HG03066 (cell line): ENCODE results near the gene DNAJC12.
"Not testable (repeated sequence)": the region's sequence is repeated elsewhere in the genome, so short reads cannot be mapped to it uniquely, and the experiment has no call there.

Experiments
- ATAC-seq: cut with Tn5 transposase; IDR thresholded peaks from one replicate; pipeline ENCODE4 v1.9.1; 2021; ENCODE audit warnings: low read depth; ENCODE audit not compliant: unreplicated experiment

DNAJC12 gene

DNA sequence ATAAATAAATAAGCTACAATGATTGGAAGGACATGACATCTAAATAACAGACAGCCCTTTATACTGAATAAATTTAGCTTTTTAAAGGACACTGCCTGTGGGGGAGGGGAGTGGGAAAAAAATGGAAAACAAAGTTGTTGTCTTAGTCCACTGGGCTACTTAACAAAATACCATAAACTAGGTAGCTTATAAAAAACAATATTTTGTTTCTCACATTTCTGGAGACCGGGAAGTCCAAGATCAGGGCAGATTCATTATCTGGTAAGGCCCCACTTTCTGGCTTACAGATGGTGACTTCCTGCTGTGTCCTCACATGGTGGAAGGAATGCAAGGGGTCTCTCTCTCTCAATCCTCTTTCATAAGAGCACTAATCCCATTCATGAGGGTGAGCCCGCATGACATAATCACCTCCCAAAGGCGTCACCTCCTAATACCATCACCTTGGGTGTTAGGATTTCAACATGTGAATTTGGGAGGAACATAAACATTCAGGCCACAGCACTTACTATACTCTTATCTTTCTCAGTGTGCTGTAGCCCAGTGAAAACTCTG, 43.0 kb downstream of the DNAJC12 start:
- ATAC-seq, result no peak

DNA sequence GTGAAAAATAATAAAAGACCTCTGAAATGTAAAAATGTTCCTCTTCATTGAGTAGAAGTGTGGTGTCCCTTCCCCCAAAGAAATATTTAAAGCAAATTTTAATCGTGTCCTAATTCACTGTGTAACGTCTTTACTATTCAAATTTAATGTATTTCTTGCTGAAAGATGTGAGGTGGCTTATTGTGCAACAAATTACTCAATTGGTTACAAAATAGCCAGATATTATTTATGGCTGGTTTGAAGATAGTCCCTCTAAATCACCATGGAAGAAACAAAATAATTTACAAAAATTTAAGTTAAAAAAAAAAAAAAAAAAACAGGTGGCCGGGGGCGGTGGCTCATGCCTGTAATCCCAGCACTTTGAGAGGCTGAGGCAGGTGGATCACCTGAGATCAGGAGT, 43.7 kb downstream of the DNAJC12 start:
- no peak for ATAC-seq

DNA sequence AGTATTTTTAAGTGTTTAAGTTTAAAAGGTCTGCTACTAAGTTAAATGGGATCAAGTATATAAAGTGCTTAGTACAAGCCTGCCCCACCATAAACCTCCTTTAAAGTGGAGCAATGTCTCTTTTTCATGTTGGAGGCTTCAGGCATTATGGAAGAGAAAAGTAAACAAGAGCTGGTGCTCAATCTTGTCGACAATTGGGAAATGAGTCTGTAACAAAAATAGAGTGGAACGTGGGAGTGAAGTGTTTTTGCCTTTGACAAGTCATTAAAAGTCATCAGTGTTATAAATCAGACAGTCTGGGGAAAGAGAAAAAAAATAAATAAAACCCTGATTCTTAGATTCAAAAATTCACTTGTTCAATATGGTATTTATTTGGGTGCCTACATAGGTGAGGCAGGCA, 44.7 kb downstream of the DNAJC12 start:
- ATAC-seq, result no peak

DNA sequence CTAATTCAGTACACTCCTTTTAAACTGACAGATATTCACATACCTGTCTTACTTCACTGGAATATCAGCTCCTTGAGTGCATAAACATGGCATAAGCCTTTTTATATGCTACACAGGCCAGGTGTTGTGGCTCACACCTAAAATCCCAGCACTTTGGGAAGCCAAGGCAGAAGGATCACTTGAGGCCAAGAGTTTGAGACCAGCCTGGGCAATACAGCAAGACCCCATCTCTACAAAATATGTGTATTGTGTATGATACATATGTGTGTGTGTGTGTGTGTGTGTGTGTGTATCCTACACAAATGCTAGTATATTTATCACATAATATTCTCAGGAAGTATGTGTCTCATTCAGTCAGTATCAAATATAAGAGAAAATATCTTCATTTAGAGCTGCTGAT, 45.3 kb downstream of the DNAJC12 start:
- no peak for ATAC-seq

DNA sequence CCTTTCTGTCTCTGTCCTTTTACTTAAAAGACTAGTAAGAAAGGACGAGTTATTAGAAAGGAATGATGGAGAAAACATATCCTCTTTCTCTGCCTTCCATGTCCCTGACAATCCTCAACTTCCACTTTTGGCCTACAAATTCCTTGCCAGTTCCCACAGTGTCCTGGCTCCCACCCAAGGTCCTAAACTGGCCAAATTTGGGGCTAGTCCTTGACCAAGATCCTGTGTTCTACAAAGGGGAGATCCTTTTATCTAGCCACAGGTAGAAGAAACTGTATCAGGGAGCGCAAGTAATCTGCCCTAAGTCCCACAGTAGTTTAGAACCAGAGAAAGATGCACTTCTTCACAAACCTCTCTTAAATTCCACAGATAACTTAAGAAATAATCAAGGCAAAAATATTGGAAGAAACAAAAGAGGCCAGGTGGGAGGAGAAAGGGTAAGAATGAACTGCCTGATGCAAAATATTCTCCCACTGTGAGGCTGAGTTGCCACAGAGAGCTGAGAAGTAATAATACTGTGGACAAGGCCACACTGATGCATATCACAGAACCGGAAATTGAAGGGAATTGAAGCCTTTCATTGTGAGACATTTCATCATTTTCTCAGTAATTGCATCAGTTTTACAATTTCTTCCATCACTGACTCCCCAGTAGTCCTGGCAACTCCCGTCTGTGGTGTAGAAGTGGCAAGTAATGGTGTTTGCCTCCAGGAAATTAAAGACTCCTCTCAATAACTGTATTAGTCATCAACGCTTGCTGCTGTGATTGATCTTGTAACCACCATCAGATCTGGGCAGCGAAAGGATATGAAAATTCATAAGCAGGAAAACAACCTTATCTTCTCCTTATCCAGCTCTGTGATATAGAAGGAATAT, 47.2 kb downstream of the DNAJC12 start:
- ATAC-seq, result no peak

DNA sequence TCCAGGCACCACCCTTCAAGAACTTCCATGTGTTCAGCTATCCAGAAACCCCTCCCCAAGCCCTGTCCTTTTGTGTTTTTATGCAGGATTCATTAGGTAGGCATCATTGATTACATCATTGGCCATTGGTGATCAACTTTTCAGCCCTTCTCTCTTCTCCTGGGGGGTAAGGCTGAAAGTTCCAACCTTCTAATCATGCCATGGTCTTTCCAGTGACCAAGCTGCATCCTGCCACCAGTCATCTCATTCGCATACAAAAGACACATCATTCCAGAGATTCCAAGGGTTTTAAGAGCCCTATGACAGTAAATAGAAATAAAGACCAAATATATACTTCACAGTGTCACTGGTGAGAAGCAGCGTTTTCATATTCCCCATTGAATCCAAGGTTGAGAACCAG, 48.2 kb downstream of the DNAJC12 start:
- ATAC-seq, result no peak

DNA sequence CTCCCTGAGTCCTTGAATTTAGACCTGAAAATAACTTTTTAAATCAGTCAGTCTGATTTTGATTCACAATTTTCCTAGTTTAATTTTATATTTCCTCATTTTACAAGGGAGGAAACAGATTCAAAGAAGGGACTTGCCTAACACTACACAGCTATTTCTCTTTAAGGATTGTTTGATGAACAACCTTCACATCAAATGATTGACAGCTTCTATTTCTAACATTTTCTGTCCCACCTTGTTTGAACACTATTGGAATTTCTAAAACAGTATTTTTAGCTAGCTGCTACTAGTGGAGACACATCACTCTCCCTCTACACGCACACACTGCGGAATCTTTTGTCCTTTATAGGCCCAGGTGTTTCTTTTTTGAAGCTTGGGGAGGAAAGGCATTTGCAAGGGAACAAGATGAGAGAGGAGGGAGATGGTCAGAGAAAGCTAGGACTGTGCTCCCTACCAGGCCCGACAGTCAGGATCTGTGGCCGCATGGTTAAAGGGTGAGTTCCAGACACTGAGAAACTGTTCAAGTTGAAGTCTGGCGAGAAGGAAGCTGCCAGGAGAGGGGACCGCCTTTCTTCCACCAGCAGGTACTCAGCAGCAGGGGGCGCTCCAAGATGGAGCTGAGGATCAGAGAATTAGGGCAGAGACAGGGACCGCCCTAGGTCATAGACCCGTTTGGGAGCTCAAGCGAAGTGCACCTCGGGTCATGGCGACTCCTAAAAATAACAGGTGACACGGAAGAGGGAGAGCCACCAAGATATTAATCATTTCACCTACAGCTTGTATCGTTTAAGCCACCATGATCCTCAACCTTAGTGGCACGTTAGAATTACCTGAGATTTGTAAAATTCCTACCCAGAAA, 49.7 kb downstream of the DNAJC12 start:
- ATAC-seq, result peak; percentile 64

DNA sequence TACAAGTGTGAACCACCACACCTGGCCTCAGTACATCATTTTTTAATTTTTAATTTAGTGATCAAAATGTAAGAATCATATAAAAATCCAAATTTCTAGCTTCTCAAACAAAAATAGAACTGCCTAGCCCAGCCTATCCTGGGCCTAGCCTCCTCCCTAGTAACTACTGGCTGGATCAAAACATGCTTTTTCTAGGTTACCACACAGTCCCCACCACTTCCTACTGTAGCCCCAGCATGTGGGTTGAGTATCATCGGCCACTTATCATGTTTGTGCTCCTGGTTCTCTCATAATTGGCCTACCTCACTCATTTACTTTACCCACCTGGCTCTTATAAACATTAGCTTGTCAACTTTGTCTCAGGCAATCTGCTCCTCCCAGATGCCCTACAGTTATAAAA, 52.9 kb downstream of the DNAJC12 start:
- no peak for ATAC-seq

DNA sequence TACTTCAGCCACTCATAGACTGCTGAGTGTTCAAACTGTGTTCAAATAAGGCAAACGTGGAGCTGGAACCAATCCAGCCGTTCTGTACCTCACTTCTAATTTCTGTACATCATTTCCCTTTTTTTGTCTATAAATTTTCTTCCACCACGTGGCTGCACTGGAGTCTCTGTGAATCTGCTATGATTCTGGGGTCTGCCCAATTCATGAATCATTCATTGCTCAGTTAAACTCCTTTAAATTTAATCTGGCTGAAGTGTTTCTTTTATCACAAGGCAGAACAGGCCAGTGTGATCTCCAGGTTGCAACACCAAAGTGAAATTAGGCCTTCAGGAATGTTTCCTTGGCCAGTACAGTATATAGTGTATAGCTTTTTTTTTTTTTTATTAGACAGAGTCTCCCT, 53.5 kb downstream of the DNAJC12 start:
- ATAC-seq, result no peak

DNA sequence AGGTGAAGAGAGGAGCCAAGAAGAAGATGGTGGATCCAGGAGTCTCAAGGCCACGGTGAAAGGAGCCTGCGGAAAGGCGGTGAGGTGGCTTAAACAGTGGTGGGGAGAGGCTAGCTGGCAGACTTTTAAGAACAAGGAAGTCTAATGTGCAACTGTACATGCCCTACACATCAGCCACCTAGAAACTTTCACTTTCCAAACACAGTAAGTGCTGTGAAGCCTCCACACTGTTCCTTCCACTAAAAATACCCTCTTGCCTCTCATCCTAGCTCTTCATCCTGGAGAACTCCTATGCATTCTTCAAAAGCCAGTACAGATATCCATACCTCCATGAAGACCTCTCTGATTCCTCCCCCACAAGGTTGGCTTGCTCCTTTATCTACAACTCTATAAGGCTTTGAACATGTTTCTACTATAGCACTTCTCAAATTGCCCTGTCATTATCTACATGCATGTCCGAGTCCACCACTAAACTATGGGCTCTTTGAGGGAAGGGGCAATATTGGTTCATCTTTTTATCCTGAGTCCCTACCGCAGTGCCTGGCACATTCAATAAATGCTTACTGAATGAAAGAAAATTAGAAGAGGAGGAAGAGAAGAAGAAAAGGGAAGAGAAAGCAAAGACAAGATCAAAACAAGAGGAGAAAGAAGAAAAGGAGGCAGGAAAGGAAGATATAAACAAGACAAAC, 54.2 kb downstream of the DNAJC12 start:
- ATAC-seq, result peak; percentile 25

DNA sequence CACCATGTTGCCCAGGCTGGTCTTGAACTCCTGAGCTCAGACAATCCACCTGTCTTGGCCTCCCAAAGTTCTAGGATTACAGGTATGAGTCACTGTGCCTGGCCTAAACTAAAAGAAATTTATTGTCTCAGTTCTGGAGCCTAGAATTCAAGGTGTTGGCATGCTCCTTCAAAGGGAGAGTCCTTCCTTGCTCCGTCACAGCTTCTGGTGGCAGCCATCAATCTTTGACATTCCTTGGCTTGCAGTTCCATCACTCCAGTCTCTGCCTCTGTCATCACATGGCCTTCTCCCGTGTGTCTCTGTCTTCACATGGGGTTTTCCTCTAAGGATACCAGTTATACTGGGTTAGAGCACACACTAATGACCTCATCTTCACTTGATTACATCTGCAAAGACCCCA, 55.5 kb downstream of the DNAJC12 start:
- no peak for ATAC-seq

DNA sequence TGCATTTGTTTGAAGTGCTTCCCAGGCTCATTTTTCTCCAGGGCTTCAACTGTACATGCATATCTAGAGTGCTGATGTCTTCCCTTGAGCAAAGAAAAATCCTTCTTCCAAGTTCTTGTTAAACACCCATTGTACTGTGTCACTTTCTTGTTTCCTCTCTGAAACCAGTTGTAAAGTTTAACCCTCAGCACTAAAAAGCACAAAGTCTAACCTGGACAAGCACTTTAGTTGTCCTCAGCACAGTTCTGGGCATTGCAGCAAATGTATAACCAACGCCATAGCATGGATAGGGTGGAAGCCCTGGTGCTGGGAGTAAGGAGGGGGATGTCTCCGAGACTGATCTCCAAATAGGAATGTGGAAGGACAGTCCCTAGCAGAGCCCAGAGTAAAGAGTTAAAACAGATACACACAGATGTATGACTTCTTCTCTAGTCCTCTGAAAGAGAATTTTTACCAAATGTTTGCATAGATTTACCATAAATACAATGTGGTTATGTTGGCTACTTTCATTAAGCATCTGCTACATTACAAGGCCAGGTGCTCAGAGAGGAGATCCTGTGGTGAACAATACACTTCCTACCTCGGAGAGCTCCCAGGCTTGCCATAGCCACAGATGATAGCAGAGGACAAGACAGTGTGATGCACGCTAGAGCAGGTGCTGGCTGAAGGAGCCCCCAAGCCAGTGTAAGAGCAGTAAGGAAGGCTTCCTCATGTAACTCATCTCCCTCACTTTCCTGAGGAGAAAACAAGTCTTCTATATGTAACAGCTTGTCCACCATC, 57.0 kb downstream of the DNAJC12 start:
- peak; percentile 82 for ATAC-seq

DNA sequence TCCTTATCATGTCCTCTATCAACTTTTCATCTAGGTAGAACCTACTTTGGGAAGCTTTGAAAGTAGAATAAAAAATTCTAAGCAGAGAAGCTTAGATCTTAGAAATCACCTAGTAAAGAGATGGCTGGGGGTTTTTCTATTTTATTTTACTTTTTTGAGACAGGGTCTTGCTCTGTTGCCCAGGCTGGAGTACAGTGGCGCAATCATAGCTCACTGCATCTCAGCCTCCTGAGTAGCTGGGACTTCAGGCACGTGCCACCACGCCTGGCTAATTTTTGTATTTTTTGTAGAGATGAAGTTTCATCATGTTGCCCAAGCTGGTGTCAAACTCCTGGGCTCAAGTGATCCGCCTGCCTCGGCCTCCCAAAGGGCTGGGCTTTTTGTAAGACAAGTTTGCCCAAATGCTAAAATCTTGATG, 57.8 kb downstream of the DNAJC12 start:
- not testable (repeated sequence) for ATAC-seq

DNA sequence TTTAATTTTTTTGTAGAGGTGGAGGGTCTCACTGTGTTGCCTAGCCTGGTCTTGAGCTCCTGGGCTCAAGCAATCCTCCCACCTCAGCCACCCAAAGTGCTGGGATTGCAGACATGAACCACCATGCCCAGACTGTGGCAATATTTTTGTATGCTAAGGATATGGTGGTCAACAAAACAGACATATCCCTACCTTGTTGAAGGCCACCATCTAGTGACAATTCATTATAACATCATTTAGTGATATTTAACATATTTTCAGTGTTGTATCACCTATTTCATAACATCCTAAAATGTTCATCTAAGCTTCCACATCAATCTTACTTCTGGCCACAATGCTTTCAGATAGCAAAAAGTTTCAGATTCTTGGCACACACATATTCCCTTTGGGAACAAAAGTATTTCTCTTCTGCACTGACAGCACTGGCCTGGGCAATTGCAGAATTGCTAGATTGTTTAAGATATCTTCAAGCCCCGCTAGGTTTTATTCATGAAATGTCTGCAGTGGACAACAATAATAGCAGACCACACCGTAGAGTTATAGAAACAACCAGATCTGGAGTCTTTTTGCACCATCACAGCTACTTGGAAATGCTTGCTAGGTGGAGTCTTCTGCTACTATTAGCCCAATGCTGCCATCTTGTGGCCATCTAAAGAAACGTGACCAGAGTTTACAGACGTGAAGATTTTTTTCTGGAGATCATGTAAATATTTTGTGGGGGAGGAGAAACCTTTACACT, 58.4 kb downstream of the DNAJC12 start:
- ATAC-seq, result peak; percentile 37

DNA sequence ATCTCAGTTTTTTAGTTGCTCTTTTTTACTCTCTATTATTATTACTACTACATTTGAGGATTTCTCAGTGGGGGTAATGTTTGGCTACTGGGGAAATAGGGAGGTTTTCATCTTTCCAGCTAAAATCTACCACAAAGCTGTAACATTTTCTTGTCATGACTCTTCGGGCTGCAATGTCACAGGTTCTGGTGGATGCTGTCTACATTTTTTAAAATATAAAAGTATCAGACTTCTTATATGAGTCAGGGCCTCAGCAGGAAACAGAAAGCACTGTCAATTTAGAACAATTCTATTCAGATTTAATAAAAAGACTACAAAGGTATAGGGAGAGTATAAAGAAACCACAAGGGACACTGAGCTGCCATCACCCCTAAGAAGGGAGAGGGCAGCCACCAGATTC, 61.6 kb downstream of the DNAJC12 start:
- ATAC-seq, result no peak

DNA sequence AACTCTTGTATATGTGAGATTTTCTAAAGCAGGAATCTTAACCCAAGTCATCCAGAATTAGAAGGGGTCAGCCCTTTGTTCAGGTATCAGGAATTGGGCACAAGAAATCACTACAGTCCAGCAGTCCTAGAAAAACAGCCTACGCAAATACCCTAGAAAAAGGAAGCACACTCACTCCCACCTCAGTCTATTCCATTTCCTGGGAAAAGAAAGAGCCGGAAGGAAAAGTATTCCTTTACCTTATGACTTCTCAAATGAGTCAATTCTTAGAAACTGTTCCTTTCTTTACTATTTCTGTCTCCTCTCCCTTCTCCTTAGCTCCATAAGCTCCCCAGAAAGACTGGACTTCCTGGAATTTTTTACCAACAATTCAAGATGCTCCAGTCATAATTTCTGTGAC, 62.7 kb downstream of the DNAJC12 start:
- no peak for ATAC-seq

DNA sequence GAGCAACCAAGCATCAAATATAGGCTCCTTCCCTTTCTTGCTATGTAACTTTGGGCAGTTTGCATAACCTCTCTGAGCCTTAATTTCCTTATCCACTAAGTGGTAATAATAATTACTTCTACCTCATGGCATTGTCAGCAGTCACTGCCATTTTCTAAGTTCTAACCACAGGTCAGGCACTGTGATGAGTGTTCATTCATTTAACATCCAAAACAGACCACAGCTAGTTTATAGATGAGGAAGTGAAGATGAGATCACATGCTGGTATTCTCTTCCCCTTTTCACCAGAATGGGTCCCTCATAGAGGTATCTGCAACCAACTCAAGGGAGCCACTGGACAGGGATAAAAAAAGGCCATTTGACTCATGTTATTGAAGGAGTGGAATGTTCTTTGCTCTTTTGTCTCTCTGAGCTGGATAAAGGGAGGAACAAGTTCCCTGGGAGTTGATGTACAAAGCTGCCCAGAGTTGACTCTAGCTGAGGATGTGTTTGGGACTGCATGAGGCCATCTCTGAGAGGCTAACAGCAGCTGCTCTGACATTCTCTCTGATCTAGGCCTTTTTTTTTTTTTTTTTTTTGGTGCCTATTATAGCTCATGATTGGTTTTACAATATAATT, 65.0 kb downstream of the DNAJC12 start:
- peak; percentile 91 for ATAC-seq

DNA sequence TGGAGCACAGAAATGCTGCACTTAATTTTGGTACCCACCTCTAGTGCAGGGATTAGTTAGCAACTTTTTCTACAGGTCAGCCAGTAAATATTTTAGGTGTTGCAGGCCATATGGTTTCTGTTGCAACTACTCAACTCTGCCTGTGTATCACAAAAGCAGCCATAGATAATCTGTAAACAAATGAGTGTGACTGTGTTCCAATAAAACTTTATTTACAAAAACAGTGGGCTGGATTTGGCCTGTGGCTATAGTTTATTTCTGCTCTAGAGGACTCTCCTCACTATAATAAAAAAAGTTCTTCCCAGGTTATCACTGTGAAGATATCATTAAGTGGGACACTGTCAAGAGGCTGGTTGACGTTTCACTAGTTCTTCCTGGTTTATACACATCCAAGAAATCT, 65.8 kb downstream of the DNAJC12 start:
- no peak for ATAC-seq

DNA sequence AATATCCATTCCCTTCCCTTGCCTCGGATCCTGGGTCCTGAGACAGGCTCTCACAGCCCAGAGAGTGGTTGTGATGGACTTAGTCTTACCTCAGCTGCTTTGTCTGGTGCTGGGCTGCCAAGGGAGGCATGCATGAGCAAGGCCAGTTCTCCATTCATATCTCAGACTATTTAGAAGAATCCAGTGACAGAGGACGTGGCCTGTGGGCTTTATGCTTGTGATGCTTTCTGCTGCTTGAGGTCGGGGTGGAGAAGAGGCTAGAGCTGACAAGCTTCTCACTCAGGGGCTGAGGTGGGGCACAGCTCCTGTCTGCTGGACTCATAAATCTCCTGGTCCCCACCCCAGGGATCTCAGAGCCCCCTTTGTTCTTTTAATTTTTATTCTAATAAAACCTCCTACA, 66.8 kb downstream of the DNAJC12 start:
- ATAC-seq, result peak; percentile 9
